G401.6 (cell line): ENCODE results near the gene MACF1.
A peak's percentile ranks its signal among the peaks of the same experiment; 100 is the strongest.

Experiments
- FAIRE-seq: peaks from 2 replicates; lab custom pipeline; 2012; peaks lifted over from hg19 to GRCh38; lab: Jason Lieb, UNC

MACF1 gene

DNA sequence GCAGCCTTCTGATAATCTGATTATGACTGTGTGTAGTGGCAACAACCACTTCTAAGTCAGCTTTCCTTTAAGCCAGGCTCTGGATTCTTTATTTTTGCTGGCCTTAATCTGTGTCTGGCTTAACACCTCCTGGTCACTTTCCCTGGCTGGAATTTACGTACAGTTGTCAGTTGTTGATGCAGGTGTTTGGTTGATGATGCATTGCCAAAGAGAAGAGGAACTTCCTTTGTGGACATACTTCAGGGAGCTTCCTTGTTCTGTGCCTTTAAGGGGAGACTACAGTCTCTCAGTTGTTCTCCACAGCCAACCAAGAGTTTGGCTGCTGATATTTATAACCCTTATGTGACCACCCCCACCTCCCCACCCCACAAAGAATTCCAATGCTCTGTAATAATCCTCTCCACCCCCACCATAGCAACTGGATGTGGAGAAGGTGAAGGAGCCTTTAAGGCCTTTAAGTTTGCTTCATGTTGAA lies 190.9 kb downstream of the MACF1 start:
- no peak for FAIRE-seq

DNA sequence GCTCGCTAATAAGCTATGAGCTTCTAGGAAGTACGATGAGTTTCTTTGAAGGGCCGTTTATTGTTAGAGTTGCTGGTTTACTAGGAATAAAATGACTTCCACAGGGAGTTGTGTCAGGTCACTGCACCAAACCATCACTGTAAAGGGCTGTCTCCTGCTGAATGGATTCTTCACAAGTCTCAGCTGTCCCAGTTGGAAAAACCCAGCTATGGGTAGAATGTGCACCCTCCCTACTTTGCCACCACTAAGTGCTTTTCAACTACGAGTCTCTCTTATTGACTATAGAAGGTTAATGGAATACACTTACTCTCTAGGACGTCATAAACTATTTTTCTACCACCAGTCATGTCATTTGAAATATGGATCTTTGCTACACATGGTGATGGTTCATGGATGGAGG lies 192.2 kb downstream of the MACF1 start:
- FAIRE-seq, result no peak

DNA sequence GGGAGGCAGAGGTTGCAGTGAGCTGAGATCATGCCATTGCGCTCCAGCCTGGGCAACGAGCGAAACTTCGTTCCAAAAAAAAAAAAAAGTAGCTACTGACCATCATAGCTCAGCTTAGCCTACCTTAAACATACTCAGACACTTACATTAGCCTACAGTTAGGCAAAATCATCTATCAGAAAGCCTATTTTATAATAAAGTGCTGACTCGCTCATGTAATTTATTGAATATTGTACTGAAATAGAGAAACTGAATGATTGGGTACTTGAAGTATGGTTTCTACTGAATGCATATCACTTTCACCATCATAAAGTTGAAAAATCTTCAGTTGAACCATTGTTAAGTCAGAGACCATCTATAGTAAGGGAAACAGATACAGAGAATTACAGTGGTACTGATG lies 193.0 kb downstream of the MACF1 start:
- FAIRE-seq, result no peak

DNA sequence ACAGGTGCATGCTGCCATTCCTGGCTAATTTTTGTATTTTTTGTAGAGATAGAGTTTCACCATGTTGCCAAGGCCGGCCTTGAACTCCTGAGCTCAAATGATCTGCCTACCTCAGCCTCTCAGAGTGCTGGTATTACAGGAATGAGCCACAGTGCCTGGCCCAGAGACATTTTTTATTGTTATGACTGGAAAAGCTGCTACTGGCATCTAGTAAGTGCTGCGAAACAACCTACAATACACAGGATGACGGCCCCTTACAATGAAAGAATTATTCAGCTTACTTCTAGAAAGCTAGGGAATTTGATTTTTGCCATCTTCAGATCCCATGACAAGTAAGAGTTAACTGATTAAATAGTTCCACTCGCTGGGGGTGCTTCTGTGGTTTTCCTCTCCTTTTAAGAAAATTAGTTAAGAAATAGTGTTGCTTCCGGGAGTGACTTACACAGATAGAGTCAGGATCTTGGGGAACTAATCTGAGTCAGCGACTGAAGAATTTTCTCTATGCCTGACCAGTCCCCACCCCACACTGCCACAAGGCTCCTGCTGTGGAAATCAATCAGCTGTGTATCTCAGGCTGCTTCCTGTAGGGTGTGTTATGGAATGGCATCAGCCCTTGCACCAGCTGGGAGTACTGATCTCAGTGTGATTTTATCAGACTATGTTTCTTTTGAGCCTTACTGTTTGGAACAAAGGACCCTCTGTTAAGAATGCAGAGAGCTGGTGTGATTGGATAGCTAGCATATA lies 194.0 kb downstream of the MACF1 start:
- no peak for FAIRE-seq

DNA sequence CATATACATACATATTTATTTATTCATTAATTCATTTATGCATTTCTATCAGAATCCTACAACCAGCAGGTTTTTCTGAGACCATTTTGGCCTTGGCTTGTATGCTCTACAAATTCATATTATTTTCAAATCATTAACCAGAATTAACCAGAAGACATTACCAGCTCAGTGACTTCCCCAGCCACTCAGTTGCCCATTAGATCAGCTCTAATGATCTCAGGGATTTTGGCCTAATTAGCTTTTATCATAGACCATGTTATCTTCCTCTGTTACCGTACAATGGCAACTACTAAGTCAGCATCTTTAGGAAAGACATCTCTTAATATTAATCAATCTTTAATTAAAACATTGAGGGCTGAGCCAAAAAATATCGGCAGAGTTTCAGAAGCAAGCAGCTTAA lies 196.6 kb downstream of the MACF1 start:
- no peak for FAIRE-seq

DNA sequence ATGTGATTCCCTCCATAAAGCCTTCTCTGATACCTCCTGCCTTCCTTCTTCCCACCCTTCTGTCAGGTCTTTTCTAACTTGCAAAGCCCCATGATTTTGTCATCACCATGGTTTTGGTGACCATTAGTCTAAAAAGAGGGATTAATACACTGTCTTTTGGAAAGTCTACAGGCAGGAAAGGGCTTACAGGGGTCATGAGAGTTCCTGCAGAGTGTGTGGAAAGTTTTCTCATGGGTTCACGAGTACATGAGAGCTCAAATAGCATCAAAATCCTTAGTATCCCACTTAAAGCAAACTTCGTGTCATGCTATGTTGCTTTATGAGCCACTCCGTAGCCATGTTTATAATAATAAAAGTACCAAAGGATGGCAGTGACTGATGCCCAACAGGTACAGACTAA lies 200.4 kb downstream of the MACF1 start:
- no peak for FAIRE-seq

DNA sequence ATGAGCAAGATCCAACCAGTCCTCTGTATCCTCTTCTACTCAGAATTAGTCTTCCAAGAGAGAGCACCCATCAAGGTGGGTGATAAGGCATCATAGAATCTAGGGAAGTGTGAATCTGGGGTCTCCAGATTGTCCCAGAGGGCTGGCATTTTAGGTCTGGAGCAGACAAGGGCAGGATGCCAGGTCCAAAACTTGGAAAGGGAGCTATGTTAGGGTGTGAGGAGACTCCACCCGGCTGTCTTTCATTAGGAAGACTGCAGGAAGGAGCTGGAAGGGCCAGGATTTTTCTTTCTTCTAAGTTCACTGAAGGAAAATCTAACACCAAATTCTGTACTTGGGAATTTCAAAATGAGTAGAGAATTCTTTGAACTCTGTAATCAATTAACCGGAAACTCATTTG lies 200.9 kb downstream of the MACF1 start:
- no peak for FAIRE-seq

DNA sequence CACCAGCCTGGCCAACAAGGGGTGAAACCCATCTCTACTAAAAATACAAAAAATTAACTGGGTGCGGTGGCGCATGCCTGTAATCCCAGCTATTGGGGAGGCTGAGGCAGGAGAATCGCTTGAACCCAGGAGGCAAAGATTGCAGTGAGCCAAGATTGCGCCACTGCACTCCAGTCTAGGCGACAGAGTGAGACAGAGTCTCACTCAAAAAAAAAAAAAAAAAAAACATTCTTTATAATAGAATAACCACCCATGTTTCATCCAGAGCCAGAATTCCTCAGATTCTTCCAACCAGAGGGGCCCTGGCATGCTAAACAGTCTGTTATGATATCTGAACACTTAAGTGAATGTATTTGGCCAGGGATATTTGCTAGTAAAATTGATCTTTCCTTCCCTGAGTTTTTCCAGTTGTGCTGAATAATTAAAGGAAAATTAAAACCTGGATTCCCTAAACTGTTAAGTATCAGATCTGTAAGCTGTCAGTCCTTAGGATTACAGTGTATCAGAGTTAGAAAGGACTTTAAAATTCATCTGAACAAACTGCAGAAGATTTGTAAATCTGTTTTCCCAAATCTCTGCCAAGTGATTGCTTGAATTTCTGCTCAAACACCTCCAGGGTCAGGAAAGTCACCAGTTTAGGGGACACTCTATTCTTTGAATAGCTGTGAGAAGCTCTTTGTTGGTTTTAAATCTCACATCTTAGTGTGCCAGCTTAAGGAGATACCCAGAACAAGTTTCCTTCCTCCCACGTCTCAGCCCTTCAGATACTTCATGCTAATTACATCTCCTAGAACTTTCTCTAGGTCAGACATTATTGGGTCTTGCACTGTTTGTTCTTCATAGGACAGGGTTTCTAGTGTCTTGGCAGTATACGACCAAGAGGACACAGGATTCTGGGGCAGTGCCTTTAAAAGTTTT lies 202.3 kb downstream of the MACF1 start:
- no peak for FAIRE-seq

DNA sequence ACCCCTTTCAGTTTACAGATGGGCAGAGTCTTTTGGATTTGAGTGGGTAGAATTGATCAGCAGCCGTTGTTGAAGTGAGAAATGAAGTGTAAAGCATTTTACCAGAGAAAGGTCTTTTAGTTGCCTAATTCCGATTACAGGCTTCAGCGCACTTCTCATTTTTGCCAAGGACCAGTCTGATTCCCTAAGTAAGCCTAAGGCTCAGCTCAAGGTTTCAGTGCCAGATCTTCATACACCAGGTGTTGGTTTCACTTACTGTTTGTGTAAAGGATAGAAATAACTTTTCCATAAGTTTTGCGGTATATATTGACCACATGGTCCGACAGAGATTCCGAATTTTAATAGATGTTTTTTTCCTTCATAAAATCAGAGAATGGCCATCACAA lies 203.0 kb downstream of the MACF1 start:
- FAIRE-seq, result peak; percentile 15

DNA sequence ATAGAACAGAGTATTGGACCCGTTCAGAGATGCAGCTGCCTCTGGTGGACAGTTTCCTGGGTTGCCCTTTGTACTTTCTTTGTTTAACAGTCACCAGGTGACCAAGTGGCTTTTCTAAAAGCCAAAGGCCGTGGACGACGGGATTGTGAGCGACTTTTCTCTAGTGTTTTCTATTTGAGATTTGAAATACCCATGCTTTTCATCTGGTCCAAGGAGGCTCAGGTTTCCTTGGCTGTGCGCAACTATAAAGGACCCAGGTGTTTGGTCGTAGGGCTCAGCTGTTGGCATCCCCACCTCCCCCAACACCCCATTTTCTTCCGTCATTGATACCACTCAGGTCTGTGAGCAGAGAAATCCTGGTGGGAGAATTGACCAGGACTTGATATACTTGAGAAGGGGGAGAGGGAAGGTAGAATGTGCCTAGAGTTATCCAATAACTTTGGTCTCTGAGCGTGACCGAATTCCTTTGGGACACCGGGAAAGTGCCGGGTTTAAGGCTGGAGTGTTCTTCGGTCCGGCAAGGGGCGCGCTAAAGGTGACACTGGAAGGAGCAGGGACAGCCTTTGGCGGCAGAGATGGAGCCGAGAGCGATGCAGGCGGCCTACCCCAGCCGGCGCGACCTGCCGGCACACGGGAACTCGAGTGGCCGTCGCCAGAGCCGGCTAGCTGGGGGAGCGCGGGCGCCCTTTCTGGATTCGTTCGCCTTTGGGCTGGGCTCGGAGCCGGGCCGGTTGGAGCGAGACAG lies 203.6 kb downstream of the MACF1 start:
- no peak for FAIRE-seq

DNA sequence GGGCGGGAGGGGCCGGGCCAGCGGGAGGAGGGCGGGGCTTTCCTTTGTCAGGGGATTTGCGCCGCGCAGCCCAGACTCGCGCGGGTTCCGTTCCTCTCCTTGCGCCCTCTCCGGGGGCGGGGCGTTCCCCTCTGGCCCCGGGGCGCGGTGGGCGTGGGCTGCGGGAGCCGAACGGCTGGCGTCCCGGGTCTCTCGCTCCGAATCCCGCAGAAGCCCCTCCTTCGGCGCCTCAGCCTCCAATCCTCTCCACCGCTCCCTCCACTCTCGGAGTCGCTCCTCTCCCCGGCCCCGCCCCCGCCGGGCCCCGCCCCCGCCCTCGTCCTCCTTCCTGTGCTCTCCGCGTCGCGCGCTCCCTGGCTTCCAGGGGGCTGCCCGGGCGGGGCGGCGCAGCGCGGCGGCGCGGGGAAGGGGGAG lies 204.2 kb downstream of the MACF1 start:
- peak; percentile 3 for FAIRE-seq

DNA sequence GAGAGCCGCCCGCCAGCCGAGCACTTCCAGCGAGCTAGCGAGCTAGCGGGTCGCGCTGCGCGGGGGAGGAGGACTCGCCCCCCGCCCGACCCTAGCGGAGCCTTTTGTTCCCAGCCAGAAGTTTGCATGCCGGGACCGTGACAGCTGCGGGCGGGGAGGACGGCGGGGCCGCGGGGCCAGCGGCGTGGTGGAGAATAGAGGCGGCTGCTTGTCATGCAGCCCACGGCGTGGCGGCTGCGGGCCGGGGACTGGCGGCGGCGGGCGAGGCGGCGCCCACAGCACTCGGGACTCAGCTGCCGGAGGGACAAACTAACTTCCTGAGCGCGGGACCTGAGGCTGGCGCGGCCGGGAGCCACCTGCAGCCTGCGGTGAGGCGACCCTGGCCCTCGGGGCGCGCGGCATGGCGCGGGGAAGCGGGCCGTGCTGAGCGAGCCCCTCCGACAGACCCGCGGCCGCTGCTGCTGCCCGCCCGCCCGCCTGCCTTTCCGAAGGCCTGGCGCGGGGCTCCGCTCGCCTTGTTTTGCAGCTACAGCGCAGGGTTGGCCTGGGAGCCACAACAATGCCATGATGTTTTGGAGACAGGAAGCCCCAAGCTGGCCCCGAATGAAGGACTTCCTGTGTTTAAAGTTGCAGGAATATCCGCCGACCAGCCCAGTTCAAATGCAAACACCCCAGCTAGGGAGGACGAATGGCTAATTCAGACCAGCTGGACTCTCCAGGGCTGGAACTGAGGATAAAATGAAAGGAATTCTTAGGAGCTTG lies 204.7 kb downstream of the MACF1 start:
- no peak for FAIRE-seq

DNA sequence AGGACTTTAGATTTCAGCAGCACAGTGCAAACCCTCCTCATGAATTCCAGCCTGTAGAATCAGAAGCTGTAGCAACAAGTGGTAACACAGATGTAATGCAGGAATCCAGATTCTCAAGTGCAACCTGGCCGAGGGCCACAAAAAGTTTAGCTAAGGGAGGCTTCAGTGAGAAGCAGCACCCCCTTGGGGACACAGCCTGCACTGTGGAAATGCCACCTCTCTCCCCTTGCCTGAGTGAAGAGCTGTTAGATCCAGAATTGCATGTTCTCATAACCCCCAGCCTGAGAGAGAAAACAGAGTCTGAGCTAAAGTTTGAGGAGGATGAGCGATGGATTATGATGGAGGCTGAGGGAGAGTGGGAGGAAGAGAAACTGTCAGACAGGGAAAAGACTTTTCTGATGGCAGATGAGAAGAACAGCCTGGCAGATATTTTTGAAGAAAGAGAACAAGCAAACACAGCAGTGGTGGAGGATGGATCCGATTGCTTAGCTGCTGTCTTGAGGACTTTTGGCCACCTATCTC lies 206.5 kb downstream of the MACF1 start:
- FAIRE-seq, result no peak

DNA sequence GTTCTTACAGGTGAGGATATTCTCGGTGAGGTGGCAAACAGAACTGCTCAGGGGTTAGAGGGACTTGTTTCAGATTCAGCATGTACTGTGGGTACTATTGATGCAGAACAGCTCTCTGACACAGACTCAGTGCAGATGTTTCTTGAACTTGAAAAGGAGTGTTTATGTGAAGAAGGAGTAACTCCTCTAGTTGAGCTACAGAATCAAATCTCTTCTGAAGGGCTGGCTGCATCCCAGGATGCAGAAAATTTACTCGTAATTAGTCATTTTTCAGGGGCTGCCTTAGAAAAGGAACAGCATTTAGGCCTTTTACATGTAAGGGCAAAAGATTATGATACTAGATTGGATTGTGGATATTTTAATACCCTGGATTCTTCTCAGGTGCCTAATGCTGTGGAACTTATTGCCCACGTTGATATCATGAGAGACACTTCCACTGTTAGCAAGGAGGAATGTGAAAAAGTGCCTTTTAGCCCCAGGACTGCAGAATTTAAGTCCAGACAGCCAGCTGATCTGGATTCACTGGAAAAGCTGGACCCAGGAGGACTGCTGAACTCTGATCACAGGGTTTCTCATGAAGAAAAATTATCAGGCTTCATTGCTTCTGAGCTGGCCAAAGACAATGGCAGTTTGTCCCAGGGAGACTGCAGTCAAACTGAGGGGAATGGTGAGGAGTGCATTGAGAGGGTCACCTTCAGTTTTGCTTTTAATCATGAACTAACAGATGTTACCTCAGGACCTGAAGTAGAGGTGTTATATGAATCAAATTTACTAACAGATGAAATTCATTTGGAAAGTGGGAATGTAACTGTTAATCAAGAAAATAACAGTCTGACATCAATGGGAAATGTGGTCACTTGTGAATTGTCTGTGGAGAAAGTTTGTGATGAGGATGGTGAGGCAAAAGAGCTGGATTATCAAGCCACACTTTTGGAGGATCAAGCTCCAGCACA lies 207.3 kb downstream of the MACF1 start:
- no peak for FAIRE-seq

DNA sequence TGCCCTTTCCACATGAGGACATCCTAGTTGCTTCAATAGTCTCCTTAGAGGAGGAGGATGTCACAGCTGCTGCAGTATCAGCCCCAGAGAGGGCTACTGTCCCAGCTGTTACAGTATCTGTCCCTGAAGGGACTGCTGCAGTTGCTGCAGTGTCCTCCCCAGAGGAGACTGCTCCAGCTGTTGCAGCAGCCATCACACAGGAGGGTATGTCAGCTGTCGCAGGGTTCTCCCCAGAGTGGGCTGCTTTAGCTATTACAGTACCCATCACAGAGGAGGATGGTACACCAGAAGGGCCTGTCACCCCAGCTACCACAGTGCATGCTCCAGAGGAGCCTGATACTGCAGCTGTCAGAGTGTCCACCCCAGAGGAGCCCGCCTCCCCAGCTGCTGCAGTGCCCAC lies 208.4 kb downstream of the MACF1 start:
- FAIRE-seq, result no peak

DNA sequence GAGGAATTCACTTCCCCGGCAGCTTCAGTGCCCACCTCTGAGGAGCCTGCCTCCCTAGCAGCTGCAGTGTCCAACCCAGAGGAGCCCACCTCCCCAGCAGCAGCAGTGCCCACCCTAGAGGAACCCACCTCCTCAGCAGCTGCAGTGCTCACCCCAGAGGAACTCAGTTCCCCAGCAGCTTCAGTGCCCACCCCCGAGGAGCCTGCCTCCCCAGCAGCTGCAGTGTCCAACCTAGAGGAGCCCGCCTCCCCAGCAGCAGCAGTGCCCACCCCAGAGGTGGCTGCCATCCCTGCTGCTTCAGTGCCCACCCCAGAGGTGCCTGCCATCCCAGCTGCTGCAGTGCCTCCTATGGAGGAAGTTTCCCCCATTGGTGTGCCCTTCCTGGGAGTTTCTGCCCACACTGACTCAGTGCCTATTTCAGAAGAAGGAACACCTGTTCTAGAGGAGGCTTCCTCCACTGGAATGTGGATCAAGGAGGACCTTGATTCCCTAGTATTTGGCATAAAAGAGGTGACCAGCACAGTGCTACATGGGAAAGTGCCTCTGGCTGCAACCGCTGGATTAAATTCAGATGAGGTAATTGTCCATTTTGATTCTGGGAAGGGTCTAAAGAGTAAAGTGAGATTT lies 209.5 kb downstream of the MACF1 start:
- no peak for FAIRE-seq

DNA sequence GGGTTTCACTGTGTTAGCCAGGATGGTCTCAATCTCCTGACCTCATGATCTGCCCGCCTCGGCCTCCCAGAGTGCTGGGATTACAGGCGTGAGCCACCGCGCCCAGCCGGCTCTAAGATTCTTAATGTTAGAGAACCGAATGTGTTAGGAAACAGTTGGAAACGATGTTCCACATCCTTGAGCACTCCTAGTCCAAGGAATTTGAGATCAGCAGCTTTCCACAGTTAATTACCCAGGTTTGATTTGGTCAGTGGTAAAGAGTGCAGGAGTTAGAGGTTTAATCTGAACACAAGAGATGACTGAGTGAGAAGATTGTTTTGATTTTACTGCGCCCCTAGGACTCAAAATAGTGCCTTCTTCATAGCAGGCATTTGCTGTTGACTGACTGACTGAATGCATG lies 211.1 kb downstream of the MACF1 start:
- no peak for FAIRE-seq

DNA sequence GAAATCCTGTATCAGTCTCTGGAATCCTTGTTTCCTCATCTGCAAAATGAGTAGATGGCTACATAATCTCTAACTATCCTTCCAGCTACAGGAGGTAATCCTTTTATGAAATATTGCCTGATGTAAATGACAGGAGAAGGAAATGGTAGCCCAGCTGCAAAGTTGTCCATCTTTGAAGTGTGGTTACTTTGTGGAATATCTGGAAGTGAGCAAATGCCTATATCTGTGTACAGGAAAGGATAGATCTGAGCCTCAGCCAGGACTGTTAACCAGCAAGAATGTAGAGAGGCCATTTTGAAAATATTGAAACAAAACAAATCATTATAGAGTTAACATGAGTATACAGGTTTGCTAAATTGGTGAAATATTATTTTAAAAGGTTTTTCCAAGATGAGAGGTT lies 212.1 kb downstream of the MACF1 start:
- no peak for FAIRE-seq

DNA sequence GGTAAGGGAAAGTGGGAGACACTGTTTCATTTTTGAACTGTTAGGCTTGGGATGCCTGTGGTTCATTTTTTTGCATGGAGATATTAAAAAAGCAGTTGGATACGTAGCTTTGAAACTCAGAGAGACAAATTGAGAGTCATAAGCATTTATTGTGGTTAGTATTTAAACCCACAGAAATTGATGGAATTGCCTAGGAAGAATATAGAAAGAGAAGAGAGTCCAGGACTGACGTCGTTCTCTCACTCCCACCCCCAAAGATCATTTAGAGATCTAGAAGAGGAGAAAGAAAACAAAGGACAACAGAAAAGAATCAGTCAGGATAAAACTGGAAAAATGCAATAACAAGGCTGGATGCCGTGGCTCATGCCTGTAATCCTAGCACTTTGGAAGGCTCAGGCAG lies 213.7 kb downstream of the MACF1 start:
- no peak for FAIRE-seq

DNA sequence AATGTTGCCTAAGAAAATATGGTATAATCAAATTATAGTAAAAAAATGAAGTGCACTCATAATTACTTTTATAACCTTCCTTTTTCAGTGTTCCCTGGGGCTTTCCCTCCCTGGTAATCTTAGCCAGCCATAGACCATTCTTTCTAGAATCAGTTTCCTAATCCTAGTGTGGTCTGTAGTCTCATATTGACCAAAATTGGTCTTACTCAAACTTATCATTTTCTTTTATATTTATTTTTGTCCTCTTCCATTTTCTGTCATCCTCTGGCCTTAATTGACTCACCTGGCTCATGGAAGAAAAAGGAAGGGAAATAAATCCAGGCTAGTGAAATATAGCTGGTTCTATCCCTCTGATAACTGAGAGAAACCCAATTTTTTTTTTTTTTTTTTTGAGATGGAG lies 216.0 kb downstream of the MACF1 start:
- FAIRE-seq, result no peak
